Astrocyte of the hippocampus (primary cell): ENCODE data around the gene HOXA5.
A peak's percentile ranks its signal among the peaks of the same experiment; 100 is the strongest.

Experiments used
- DNase-seq: peaks from one replicate; pipeline ENCODE4 v3.0.0; 2011; ENCODE audit warnings: low read depth, low spot score

The HOXA5 gene

DNA sequence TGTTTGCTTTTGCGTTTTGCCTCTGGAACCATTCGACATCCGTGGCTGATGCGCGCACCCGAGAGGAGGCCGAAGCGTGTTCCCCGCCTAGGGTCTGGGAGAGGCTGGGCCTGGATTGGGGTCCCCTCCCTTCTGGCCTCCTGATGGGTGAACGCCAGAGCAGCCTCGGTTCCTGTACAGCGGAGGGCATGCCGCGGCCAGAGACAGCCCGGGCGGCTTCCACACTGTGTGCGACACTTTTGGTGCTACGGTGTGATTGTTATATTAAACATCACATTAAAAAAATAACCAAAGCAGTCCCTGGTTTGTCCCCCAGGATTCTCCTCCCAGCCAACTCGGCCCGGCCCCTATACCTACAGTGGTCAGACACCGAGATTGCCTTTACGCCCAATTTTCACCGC lies 16.7 kb upstream of the HOXA5 start:
- DNase-seq: no peak

GRCh38 chr7:27159266-27160144 lies 16.0 kb upstream of the HOXA5 start:
- no peak for DNase-seq

- DNase-seq: no peak
Observed at GRCh38 chr7:27158436-27159265, 15.2 kb upstream of the HOXA5 start.

- no peak for DNase-seq
Observed at GRCh38 chr7:27157702-27158431, 14.4 kb upstream of the HOXA5 start.

DNA sequence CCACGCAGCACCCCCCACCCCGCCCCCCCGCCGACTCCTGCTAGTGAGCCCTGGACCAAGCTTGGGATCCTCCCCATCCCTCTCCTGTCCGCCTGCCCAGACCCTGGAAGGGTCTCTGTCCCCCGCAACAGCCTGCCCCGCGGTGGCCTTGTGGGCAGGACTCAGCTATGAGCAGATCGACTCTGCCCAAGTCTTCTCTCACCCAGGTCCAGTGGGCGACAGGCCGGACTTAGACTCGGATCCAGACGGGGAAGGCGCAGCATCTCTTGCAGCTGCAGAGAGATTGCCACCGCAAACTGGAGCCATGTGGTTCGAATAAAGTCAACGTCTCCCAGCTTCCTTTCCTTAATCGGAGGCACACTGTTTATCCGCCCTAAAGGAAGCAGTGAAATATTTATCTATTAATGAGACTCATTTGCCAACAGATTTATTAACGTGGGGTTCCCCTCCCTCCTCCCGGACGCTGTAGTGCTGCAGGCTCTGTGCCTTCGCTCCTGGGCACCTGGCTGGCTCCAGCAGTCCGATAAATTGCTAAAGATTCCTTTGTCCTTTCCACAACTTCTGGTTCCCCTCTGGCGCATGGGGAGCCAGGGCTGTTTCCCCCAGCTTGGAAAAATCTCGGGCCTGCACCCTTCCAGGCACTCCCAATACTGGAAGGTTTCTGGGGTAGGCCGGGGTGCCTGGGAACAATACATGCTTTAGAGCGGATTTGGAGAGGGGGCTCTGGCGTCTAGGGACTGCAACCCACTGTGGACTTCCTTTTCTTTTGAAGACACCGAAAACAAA lies 13.6 kb upstream of the HOXA5 start:
- DNase-seq: no peak

DNA sequence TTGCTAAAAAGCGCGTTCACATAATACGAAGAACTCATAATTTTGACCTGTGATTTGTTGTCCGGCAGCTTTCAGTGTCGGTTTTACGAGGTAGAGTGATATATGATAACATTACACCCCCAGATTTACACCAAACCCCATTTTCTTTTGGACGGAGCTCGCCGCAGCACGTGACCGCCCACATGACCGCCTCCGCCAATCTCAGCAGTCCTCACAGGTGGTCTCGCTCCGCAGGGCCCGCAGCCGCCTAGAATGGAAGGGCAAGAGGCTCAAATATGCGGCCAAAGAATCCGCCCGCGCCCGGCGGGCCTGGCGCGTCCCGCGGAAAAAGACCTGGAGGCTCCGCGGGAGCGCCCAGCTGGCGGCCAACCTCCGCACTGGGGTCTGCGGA lies 13.0 kb upstream of the HOXA5 start, which contains the start of gene HOXA7:
TSS of gene HOXA7 (minus strand) at position 168 of the 391 bp plus-strand sequence. CDS start at position 38, 130 bp downstream.
- no peak for DNase-seq

DNA sequence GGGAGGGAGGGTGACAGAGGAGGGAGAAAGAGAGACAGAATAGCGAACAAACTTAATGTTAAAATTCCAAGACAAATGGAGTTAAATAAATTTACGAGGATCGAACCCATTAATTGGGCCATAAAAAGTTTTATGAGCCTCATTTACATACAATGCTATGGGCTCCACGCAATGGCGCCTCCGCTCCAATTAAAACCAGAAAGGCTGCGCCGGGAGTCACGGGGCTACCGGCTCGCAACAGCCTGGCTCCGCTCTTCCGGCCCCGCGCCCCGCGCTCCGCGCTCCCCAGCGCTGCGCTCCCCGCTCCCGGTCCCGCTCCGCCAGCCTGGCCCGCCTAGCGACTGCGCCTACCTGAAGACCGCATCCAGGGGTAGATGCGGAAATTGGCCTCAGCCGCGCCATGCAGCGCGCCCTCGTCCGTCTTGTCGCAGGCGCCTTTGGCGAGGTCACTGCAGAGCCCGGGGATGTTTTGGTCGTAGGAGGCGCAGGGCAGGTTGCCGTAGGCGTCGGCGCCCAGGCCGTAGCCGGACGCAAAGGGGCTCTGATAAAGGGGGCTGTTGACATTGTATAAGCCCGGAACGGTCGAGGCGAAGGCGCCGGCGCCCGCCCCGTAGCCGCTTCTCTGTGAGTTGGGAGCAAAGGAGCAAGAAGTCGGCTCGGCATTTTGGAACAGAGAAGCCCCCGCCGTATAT lies 12.5 kb upstream of the HOXA5 start:
- no peak for DNase-seq

DNA sequence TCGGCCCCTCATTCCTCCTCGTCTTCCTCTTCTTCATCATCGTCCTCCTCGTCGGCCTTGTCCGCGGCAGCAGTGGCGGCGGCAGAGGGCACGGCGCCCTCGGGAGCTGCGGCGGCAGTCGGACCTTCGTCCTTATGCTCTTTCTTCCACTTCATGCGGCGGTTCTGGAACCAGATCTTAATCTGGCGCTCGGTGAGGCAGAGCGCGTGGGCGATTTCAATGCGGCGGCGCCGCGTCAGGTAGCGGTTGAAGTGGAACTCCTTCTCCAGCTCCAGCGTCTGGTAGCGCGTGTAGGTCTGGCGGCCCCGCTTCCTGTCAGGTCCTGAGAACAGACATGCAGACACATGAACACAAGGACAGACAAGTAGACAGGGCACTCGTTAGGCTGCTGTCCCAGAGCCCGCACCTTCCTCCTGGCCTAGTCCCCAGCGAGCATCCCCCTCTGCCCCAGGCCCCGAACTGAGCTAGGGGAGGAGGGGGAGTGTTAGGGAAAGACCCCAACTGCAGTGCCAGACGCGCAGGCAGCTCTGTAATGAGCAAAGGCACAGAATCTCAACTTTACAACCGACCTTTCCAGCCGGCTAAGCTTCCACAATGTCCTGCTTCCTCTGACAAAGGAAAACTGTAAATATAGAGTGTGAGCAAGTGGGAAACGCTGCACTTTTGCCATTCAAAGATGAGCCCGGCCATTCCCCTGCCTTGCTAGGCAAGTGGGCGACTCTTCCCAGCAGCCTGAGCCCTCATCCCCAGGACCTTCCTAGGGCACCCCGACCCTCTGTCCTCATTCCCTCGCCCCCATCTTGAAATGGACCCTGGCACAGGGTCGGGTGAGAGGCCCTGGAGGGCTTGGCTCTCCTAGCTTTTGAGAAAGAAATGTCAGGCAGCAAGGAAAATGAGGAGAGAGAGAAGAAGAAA lies 11.7 kb upstream of the HOXA5 start:
- no peak for DNase-seq

DNA sequence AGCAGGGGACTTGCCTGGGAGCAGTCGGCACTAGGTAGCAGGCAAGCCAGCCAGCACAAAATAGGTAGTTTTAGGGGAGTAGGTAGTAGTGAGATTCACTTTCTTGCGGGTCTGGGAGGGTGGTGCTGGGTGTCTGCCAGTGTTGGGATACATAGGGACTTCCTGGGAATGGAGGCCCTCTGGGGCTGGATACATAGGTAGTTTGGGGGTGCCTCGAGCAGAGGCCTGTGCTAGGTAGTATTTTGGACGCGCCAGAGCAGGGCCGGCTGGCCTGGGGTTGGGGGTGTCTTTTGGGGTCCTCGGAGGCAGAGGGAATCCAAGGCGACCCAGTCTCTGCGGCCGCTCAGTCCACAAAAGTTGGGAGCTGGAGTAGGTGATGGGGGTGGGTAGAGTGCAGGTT lies 10.9 kb upstream of the HOXA5 start:
- no peak for DNase-seq

DNA sequence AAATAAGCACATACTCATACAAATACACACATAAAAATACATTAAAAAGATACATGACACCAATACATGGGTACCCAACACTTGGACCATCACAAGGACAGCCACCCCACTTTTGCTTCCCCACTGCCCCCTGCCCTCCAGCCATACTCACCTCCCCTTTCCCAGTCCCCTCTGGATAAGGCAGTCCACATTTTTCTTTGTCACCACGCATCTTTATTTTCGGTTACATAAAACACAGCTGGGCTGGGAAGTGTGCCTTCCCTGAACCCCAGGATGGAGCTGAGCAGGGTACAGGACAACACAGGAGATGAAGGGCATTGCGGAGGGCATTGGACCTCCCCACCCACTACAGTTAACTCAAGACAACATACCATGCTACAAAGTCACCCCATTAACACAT lies 10.0 kb upstream of the HOXA5 start:
- no peak for DNase-seq

DNA sequence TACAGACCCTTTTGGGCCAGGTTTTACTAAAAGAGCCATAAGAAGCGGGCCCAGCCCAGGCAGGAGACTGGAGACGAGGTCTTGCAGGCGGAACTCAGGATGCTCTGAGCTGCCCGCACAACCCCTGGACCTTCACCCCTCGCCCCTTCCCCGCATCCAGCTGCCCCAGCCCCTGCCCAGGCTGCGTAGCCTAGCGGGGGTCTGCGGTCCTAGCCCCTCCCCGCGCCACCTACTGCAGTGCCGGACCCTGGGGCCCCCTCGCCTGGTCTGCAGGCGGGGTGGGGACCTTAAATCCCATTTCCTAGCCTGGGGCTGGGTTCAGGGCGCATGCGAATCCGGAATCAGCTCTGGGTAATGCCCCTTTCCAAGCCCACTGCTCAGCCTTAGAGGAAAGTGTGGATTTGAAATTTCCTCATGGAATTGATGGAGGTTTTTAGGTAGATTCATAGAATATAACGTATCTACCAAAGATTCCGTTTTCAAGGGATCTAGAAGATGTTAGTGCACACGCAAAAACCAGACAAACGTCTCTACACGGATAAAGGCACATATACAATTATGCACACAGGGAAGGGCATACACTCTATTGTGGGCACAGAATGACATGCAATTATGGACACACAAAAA lies 9.4 kb upstream of the HOXA5 start:
- no peak for DNase-seq

DNA sequence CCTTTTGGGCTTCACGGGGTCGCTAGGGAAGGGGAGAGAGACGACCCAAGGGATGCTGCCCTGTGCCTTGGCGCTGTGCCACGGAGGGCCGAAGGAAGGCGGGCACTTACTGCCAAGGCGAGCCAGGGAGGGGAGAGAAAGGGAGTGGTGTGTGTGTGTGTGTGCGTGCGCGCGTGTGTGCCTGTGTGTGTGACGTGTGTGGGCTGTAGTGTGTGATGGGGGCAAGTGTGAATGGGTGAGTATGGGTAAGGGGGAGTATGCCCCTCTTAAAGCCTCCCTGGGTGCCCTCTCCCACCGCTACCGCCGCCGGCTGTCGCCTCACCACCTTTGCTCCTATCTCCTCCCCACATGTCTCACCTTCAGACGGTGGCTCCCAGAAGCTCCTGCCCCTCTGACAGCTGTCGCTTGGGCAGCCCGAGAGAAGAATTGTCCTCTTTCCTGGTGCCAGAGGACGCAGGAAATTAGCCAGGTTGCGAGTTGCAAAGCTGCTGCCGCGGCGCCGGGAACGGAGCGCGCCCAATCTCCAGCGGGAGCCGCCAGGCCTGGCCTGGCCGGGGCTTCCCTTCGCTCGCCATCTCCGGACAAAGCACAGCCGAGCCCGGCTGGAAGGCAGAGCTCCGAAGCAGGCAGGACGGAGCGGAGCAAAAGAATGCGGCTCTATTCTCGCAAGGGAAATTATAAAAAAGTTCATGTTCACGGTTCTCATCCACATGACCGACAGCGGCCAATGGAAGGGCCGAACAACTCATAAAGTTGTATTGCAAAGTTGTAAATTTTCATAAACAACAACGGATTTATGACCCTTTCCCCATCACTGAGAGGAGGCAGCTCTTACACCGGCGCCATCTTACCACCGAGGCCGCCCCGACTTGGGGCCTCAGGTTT lies 8.7 kb upstream of the HOXA5 start, which contains the start of gene HOXA3:
TSS of gene HOXA3 (minus strand) at position 653 of the 885 bp plus-strand sequence. CDS start 41,943 bp downstream, outside the sequence.
- no peak for DNase-seq

DNA sequence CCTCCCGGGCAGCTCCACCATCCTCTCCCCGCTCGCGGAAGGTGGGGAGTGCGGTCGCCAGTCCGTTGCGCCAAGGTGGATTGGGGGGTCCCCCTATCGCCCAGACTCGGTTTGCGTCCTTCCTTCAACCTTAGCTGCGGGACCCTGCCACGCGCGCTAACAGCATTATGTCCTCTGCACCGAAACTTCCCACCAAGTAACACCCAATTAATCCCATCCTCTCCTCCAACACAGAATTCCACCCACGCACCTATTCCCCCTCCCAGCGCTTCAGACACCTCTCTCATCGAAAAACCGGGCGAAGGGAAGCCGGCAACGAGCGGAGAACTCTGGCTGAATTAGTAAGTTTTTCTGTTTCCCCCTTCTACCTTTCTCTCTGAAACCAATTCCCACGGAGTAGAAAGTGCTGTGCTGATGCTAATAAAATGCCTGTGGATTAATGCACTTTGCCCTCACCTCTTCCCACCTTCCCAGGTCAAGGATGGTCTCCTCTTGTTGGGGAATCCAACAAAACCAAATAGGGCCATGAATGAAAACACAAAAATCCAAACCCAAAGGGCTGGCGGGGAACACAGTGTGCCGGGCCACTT lies 8.0 kb upstream of the HOXA5 start:
- DNase-seq: no peak

DNA sequence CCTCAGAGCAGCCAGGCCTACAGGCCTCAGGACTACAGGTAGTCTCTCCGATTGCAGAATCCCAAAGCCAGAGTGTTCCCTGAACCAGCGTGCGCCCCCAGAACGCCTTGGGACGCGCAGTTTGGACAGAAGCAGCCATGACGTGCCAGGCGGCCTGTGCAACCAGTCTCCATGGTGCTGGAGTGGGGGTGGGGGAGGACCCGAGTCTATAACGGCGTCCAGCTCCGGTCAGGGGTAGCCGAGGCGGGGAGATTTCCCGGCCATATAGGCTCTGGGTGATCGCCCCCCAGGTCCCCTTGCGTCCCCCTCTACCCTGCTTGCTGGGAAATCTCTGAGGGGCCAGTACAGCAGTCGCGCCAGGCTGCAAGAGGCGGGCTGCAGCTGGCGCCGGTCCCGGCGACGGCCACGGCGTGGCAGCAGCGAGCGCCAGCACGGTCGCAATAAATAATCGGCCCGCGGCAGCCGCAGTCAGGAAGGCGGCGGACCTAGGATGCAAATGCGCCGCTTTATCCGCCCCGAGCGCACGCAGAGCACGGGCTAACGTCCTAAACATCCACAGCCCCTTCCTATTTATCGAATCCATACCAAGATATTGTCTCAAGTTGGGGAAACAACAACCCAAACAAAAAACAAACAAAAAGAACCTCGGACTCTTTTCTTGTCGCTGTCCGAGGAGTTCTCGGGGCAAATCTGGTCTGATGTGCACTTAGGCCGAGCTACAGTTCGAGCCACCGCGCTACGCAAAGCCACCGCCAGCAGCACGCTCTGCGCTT lies 7.3 kb upstream of the HOXA5 start:
- DNase-seq: peak; percentile 78

GRCh38 chr7:27149842-27150567 lies 6.5 kb upstream of the HOXA5 start:
- no peak for DNase-seq
